ENCODE results near the gene MSH2. TPM values are rescaled to one million over a fixed set of nuclear protein-coding genes. Genes with fewer than 3 reads are reported as not detected.

Gene MSH2
- total and polyA plus RNA-seq, 2 experiments from 2014 or later = 17.8 to 21.8 TPM

- no peaks in the 10 kb centered on the region for H3F3A ChIP-seq (ENCODE audit: insufficient read depth)
- no peaks in the 10 kb centered on the region for H3K79me2 ChIP-seq (ENCODE audit: insufficient read depth)
- no peaks in the 10 kb centered on the region for H4K20me1 ChIP-seq (ENCODE audit: insufficient read depth)
- no peak overlapping the region for H2AFZ ChIP-seq
- no peaks in the 10 kb centered on the region for H3K4me1 ChIP-seq (ENCODE audit: insufficient read depth)
- DNase-seq = no peak
- H3K4me3 ChIP-seq = no peak overlapping the region
- H3K4me2 ChIP-seq (ENCODE audit: unreplicated experiment) = no peak overlapping the region
- TF ChIP-seq EZH2phosphoT487 (IDR thresholded peaks at IDR 0.05; ENCODE audit: insufficient read depth, low read depth) (no peak), EZH2 (IDR thresholded peaks at IDR 0.05; ENCODE audit: insufficient read depth, poor library complexity, severe bottlenecking) (no peak)
- no peaks in the 10 kb centered on the region for H3K36me3 ChIP-seq (ENCODE audit: low read depth)
- H3K9me2 ChIP-seq (ENCODE audit: insufficient read depth) = no peaks in the 10 kb centered on the region
- H3K9me3 ChIP-seq (ENCODE audit: low read depth) = no peaks in the 10 kb centered on the region
- 97 to 99% methylated on average over 5 of the region's 5 CpGs for WGBS, 2 experiments (ENCODE audit: low coverage in 1 of 2, low lambda C conversion rate in 2 of 2, missing lambda C conversion rate in 2 of 2)
- in situ Hi-C loops (cut with MboI) = no loop called here
- H3K27me3 ChIP-seq (replicated peaks; ENCODE audit: insufficient read depth) = no peaks in the 10 kb centered on the region
- no peak overlapping the region for H3K27ac ChIP-seq
- H3K9ac ChIP-seq = no peak overlapping the region
These were observed 68.6 kb downstream of the MSH2 start for GRCh38 chr2:47471429-47472116.

GRCh38 chr2:47479863-47480262 is 76.9 kb downstream of the MSH2 start:
- Histone ChIP-seq H3K9me3 (ENCODE audit: low read depth) (no peaks in the 10 kb centered on the region), H3K9ac (no peak overlapping the region), H3K4me2 (ENCODE audit: unreplicated experiment) (no peak overlapping the region), H4K20me1 (ENCODE audit: insufficient read depth) (no peaks in the 10 kb centered on the region), H3K36me3 (ENCODE audit: low read depth) (peaks cover 23% of the 10 kb centered on the region; the same call in 1 of the 2 replicates), H3K27me3 (replicated peaks; ENCODE audit: insufficient read depth) (no peaks in the 10 kb centered on the region), H3K4me1 (ENCODE audit: insufficient read depth) (no peaks in the 10 kb centered on the region), H2AFZ (no peak overlapping the region), H3K9me2 (ENCODE audit: insufficient read depth) (no peaks in the 10 kb centered on the region), H3K27ac (no peak overlapping the region), H3K4me3 (no peak overlapping the region), H3K79me2 (ENCODE audit: insufficient read depth) (no peaks in the 10 kb centered on the region), H3F3A (ENCODE audit: insufficient read depth) (no peaks in the 10 kb centered on the region)
- no peak for DNase-seq
- 91 to 100% methylated on average over 1 of the region's 1 CpG for WGBS, 2 experiments (ENCODE audit: low coverage in 1 of 2, low lambda C conversion rate in 2 of 2, missing lambda C conversion rate in 2 of 2)
- no peak for TF ChIP-seq EZH2 (IDR thresholded peaks at IDR 0.05; ENCODE audit: insufficient read depth, poor library complexity, severe bottlenecking)
- in situ Hi-C loops (cut with MboI) = no loop called here

DNA sequence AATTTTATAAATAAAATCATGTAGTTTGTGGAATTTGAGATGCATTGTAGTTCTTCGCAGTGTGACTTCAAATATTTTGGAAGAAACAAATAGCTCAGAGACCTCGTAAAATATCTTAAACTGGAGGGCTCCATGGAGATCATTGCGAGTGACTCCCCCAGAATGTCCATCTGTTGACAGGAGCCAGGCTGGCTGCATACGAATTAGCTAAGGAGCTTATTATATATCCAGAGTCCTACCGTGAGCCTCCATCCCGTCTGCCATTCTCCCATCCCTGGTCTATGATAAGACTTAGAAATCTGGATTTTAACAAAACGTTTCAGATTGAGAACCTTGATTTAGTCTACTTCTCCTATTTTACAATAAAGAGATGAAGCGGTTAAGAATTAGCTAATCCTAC is 80.2 kb downstream of the MSH2 start:
- Histone ChIP-seq H3K79me2 (ENCODE audit: insufficient read depth) (no peaks in the 10 kb centered on the region), H3K4me3 (no peak overlapping the region), H3K4me1 (ENCODE audit: insufficient read depth) (peaks cover 14% of the 10 kb centered on the region), H3K9ac (no peak overlapping the region), H3K9me3 (ENCODE audit: low read depth) (no peaks in the 10 kb centered on the region), H3K9me2 (ENCODE audit: insufficient read depth) (no peaks in the 10 kb centered on the region), H2AFZ (no peak overlapping the region), H3K4me2 (ENCODE audit: unreplicated experiment) (no peak overlapping the region), H3K27ac (no peak overlapping the region), H3K36me3 (ENCODE audit: low read depth) (peaks cover 23% of the 10 kb centered on the region; the same call in 1 of the 2 replicates), H3F3A (ENCODE audit: insufficient read depth) (peaks cover 10% of the 10 kb centered on the region; the same call in 1 of the 2 replicates), H3K27me3 (replicated peaks; ENCODE audit: insufficient read depth) (no peaks in the 10 kb centered on the region), H4K20me1 (ENCODE audit: insufficient read depth) (no peaks in the 10 kb centered on the region)
- TF ChIP-seq EZH2 (IDR thresholded peaks at IDR 0.05; ENCODE audit: insufficient read depth, poor library complexity, severe bottlenecking) (no peak), EZH2phosphoT487 (IDR thresholded peaks at IDR 0.05; ENCODE audit: insufficient read depth, low read depth) (no peak)
- in situ Hi-C loops (cut with MboI) = no loop called here
- 96 to 97% methylated on average over 8 of the region's 8 CpGs for whole genome bisulfite sequencing, 2 experiments (ENCODE audit: low coverage in 1 of 2, low lambda C conversion rate in 2 of 2, missing lambda C conversion rate in 2 of 2)
- no peak for DNase-seq

GRCh38 chr2:47484396-47484795 is 81.4 kb downstream of the MSH2 start:
- no peak overlapping the region for H2AFZ ChIP-seq
- peaks cover 23% of the 10 kb centered on the region for H3K4me1 ChIP-seq (ENCODE audit: insufficient read depth)
- H3K27ac ChIP-seq = no peak overlapping the region
- TF ChIP-seq EZH2phosphoT487 (IDR thresholded peaks at IDR 0.05; ENCODE audit: insufficient read depth, low read depth) = no peak
- TF ChIP-seq EZH2 (IDR thresholded peaks at IDR 0.05; ENCODE audit: insufficient read depth, poor library complexity, severe bottlenecking) = no peak
- peaks cover 13% of the 10 kb centered on the region; the same call in 1 of the 2 replicates for H3F3A ChIP-seq (ENCODE audit: insufficient read depth)
- H3K79me2 ChIP-seq (ENCODE audit: insufficient read depth) = no peaks in the 10 kb centered on the region
- no peak overlapping the region for H3K4me3 ChIP-seq
- H3K4me2 ChIP-seq (ENCODE audit: unreplicated experiment) = no peak overlapping the region
- no peak for DNase-seq
- no peaks in the 10 kb centered on the region for H3K27me3 ChIP-seq (replicated peaks; ENCODE audit: insufficient read depth)
- WGBS, 2 experiments (ENCODE audit: low coverage in 1 of 2, low lambda C conversion rate in 2 of 2, missing lambda C conversion rate in 2 of 2) = 97 to 98% methylated on average over 5 of the region's 5 CpGs
- no peaks in the 10 kb centered on the region for H3K9me2 ChIP-seq (ENCODE audit: insufficient read depth)
- H3K9ac ChIP-seq = no peak overlapping the region
- no peaks in the 10 kb centered on the region for H4K20me1 ChIP-seq (ENCODE audit: insufficient read depth)
- in situ Hi-C loops (cut with MboI) = no loop called here
- no peaks in the 10 kb centered on the region for H3K9me3 ChIP-seq (ENCODE audit: low read depth)
- H3K36me3 ChIP-seq (ENCODE audit: low read depth) = peaks cover 23% of the 10 kb centered on the region; the same call in 1 of the 2 replicates

Measured in GM23248 (cell line).